Smooth muscle cell (in vitro differentiated cells): ENCODE results near the gene SLC34A3. TPM values are rescaled to one million over a fixed set of nuclear protein-coding genes. Genes with fewer than 3 reads are reported as not detected.

Source experiments
- DNase-seq: peaks from one replicate; lab custom pipeline; 2025; ENCODE audit not compliant: unreplicated experiment; lab: John Stamatoyannopoulos, UW
- H2AFZ ChIP-seq: fragments of 200-600 bp; sonication (generic); 2 replicates; pipeline ENCODE4 v1.6.0; 2016; ENCODE audit warnings: antibody characterized with exemption, low read depth, mild to moderate bottlenecking
- H3F3A ChIP-seq: fragments of 200-600 bp; sonication (generic); 2 replicates; pipeline ENCODE4 v1.6.0; 2017; ENCODE audit warnings: antibody characterized with exemption, low read depth
- H3K27ac ChIP-seq: fragments of 200-600 bp; sonication (generic); 2 replicates; pipeline ENCODE4 v1.5.1; 2016; ENCODE audit warnings: low read depth, mild to moderate bottlenecking
- H3K27me3 ChIP-seq: fragments of 200-600 bp; sonication (generic); 2 replicates; pipeline ENCODE4 v1.6.1; 2016; ENCODE audit warnings: low read depth, mild to moderate bottlenecking
- H3K36me3 ChIP-seq: fragments of 200-600 bp; sonication (generic); 2 replicates; pipeline ENCODE4 v1.5.1; 2016; ENCODE audit warnings: low read depth
- H3K4me1 ChIP-seq: fragments of 200-600 bp; sonication (generic); 2 replicates; pipeline ENCODE4 v1.5.1; 2016; ENCODE audit warnings: low read depth
- H3K4me2 ChIP-seq: fragments of 200-600 bp; sonication (generic); 2 replicates; pipeline ENCODE4 v1.6.0; 2016; ENCODE audit warnings: mild to moderate bottlenecking
- H3K4me3 ChIP-seq: fragments of 200-600 bp; sonication (generic); 2 replicates; pipeline ENCODE4 v1.5.1; 2016; ENCODE audit warnings: mild to moderate bottlenecking
- H3K79me2 ChIP-seq: fragments of 200-600 bp; sonication (generic); 2 replicates; pipeline ENCODE4 v1.6.0; 2016; ENCODE audit warnings: low read depth, mild to moderate bottlenecking
- H3K9ac ChIP-seq: fragments of 200-600 bp; sonication (generic); 2 replicates; pipeline ENCODE4 v1.6.0; 2016; ENCODE audit warnings: low read depth
- H3K9me3 ChIP-seq: fragments of 200-600 bp; sonication (generic); replicated peaks from 2 replicates; pipeline ENCODE4 v1.5.1; 2016; ENCODE audit warnings: low read depth
- H4K20me1 ChIP-seq: fragments of 200-600 bp; sonication (generic); 2 replicates; pipeline ENCODE4 v1.6.0; 2016; ENCODE audit warnings: low read depth
- WGBS: methylation state at CpG from one replicate; pipeline ENCODE4 v1.1.7; 2016; ENCODE audit warnings: low lambda C conversion rate; 5-methylcytosine and 5-hydroxymethylcytosine counted together
- polyA plus RNA-seq: library from polyadenylated mRNA; unstranded; fragments of >200 nt; fragmentation: Nextera tagmentation; extraction: Ambion mirVana; gene quantifications from 2 replicates; pipeline ENCODE4 v1.2.1, GENCODE V29; 2016
- total RNA-seq: library from RNA; depleted of rRNA; stranded (reverse); fragments of >200 nt; gene quantifications from 2 replicates; pipeline ENCODE4 v1.2.3, GENCODE V29; 2014
- TF ChIP-seq, protein P1 (sequence below): fragments of 200-600 bp; sonication (generic); IDR thresholded peaks from 2 replicates; pipeline ENCODE4 v1.5.1; 2017; ENCODE audit warnings: borderline replicate concordance, mild to moderate bottlenecking, antibody characterized with exemption; ENCODE audit not compliant: insufficient read depth, poor library complexity, severe bottlenecking

SLC34A3 gene
- total RNA-seq (not detected in 2 replicates), polyA plus RNA-seq (not detected in 2 replicates)

GRCh38 chr9:137230705-137231371 lies at the start of gene SLC34A3:
Gene SLC34A3, plus strand, starts transcription at chr9:137230901. Its CDS starts 802 bp downstream, at chr9:137231703.
- H3K4me3 ChIP-seq = no peak within 1 kb of the TSS
- no peak within 1 kb of the TSS for H3K9ac ChIP-seq
- no peak within 1 kb of the TSS for H3K4me2 ChIP-seq
- no peaks in the 10 kb centered on the region for H3K9me3 ChIP-seq
- H3K27ac ChIP-seq = no peak within 1 kb of the TSS
- H2AFZ ChIP-seq = no peak within 1 kb of the TSS
- 90% methylated on average over 14 of the region's 14 CpGs for WGBS
- TF ChIP-seq, protein P1, sequence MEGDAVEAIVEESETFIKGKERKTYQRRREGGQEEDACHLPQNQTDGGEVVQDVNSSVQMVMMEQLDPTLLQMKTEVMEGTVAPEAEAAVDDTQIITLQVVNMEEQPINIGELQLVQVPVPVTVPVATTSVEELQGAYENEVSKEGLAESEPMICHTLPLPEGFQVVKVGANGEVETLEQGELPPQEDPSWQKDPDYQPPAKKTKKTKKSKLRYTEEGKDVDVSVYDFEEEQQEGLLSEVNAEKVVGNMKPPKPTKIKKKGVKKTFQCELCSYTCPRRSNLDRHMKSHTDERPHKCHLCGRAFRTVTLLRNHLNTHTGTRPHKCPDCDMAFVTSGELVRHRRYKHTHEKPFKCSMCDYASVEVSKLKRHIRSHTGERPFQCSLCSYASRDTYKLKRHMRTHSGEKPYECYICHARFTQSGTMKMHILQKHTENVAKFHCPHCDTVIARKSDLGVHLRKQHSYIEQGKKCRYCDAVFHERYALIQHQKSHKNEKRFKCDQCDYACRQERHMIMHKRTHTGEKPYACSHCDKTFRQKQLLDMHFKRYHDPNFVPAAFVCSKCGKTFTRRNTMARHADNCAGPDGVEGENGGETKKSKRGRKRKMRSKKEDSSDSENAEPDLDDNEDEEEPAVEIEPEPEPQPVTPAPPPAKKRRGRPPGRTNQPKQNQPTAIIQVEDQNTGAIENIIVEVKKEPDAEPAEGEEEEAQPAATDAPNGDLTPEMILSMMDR = no peak
- peaks cover 1% of the 10 kb centered on the region for H4K20me1 ChIP-seq
- no peaks in the 10 kb centered on the region for H3F3A ChIP-seq
- no peaks in the 10 kb centered on the region for H3K79me2 ChIP-seq
- no peaks in the 10 kb centered on the region for H3K4me1 ChIP-seq
- DNase-seq = no peak
- no peaks in the 10 kb centered on the region for H3K36me3 ChIP-seq
- H3K27me3 ChIP-seq = no peaks in the 10 kb centered on the region

- no peak overlapping the region for H2AFZ ChIP-seq
- H3K4me3 ChIP-seq = no peak overlapping the region
- H3K4me2 ChIP-seq = no peak overlapping the region
- no peaks in the 10 kb centered on the region for H3K27me3 ChIP-seq
- H3K4me1 ChIP-seq = peaks cover under 1% of the 10 kb centered on the region
- H3K27ac ChIP-seq = no peak overlapping the region
- no peak overlapping the region for H3K9ac ChIP-seq
- H4K20me1 ChIP-seq = no peaks in the 10 kb centered on the region
- DNase-seq = no peak
- TF ChIP-seq, protein P1 = no peak
- peaks cover 10% of the 10 kb centered on the region for H3K79me2 ChIP-seq
- H3F3A ChIP-seq = no peaks in the 10 kb centered on the region
- H3K9me3 ChIP-seq = no peaks in the 10 kb centered on the region
- WGBS = 93% methylated on average over 22 of the region's 22 CpGs
- H3K36me3 ChIP-seq = no peaks in the 10 kb centered on the region
These were observed 49.0 kb upstream of the SLC34A3 start for GRCh38 chr9:137181680-137182079.

- TF ChIP-seq, protein P1 = no peak
- no peak for DNase-seq
- 95% methylated on average over 17 of the region's 17 CpGs for WGBS
These were observed 47.9 kb upstream of the SLC34A3 start for GRCh38 chr9:137182836-137183235.

GRCh38 chr9:137183980-137184595 lies 46.6 kb upstream of the SLC34A3 start:
- peaks cover 26% of the 10 kb centered on the region for H3K79me2 ChIP-seq
- H3F3A ChIP-seq = no peaks in the 10 kb centered on the region
- no peak overlapping the region for H2AFZ ChIP-seq
- 96% methylated on average over 25 of the region's 27 CpGs for WGBS
- H3K9ac ChIP-seq = no peak overlapping the region
- TF ChIP-seq, protein P1 = no peak
- no peaks in the 10 kb centered on the region for H3K9me3 ChIP-seq
- no peak overlapping the region for H3K27ac ChIP-seq
- no peaks in the 10 kb centered on the region for H3K27me3 ChIP-seq
- H3K4me1 ChIP-seq = peaks cover 12% of the 10 kb centered on the region
- H3K36me3 ChIP-seq = no peaks in the 10 kb centered on the region
- no peak for DNase-seq
- H3K4me2 ChIP-seq = no peak overlapping the region
- H4K20me1 ChIP-seq = no peaks in the 10 kb centered on the region
- no peak overlapping the region for H3K4me3 ChIP-seq

More at GRCh38 chr9:137182836-137183235, 47.9 kb upstream of the SLC34A3 start:
- Histone ChIP-seq H3F3A (no peaks in the 10 kb centered on the region), H3K36me3 (no peaks in the 10 kb centered on the region), H2AFZ (no peak overlapping the region), H3K4me1 (peaks cover 12% of the 10 kb centered on the region), H4K20me1 (no peaks in the 10 kb centered on the region), H3K4me3 (no peak overlapping the region), H3K4me2 (no peak overlapping the region), H3K79me2 (peaks cover 21% of the 10 kb centered on the region), H3K9me3 (no peaks in the 10 kb centered on the region), H3K27me3 (no peaks in the 10 kb centered on the region), H3K9ac (no peak overlapping the region), H3K27ac (no peak overlapping the region)
